Mammary epithelial cell (primary cell): ENCODE results near the gene RALY.
"Not testable (repeated sequence)": the region's sequence is repeated elsewhere in the genome, so short reads cannot be mapped to it uniquely, and the experiment has no call there.

ENCODE experiments used
- EZH2 ChIP-seq: IDR thresholded peaks from 2 replicates; pipeline ENCODE4 v1.6.1; 2012; ENCODE audit warnings: low read length, inconsistent platforms, borderline replicate concordance
- TF ChIP-seq, protein P1 (sequence below), 2 donors: IDR thresholded peaks in 1 of 2; conservative IDR thresholded peaks in 1 of 2; 2 replicates each; pipeline ENCODE4 v1.5.1; 2011 to 2012; ENCODE audit warnings: inconsistent platforms in 2 of 2, low read length in 2 of 2, mild to moderate bottlenecking in 2 of 2, control low read depth in 1 of 2, low read depth in 1 of 2; ENCODE audit not compliant: insufficient read depth in 1 of 2; ENCODE audit errors: extremely low read depth in 1 of 2

GRCh38 chr20:34028013-34028412 lies 34.3 kb downstream of the RALY start:
- TF ChIP-seq, protein P1, sequence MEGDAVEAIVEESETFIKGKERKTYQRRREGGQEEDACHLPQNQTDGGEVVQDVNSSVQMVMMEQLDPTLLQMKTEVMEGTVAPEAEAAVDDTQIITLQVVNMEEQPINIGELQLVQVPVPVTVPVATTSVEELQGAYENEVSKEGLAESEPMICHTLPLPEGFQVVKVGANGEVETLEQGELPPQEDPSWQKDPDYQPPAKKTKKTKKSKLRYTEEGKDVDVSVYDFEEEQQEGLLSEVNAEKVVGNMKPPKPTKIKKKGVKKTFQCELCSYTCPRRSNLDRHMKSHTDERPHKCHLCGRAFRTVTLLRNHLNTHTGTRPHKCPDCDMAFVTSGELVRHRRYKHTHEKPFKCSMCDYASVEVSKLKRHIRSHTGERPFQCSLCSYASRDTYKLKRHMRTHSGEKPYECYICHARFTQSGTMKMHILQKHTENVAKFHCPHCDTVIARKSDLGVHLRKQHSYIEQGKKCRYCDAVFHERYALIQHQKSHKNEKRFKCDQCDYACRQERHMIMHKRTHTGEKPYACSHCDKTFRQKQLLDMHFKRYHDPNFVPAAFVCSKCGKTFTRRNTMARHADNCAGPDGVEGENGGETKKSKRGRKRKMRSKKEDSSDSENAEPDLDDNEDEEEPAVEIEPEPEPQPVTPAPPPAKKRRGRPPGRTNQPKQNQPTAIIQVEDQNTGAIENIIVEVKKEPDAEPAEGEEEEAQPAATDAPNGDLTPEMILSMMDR (conservative IDR thresholded peaks at IDR 0.05 in 1 of 2, IDR thresholded peaks at IDR 0.05 in 1 of 2; ENCODE audit: extremely low read depth in 1 of 2, insufficient read depth in 1 of 2, low read depth in 1 of 2, low read length in 2 of 2): not testable (repeated sequence)
- TF ChIP-seq EZH2: not testable (repeated sequence)
